CD4-positive, alpha-beta T cell treated with Interleukin-15 for 4 hours (primary cell): Measurements from ENCODE around the gene XKR3.
"Not testable (repeated sequence)": the region's sequence is repeated elsewhere in the genome, so short reads cannot be mapped to it uniquely, and the experiment has no call there.

ENCODE experiments used
- DNase-seq: peaks from one replicate; pipeline ENCODE4 v3.0.0-alpha.2; 2020; ENCODE audit warnings: low spot score

The XKR3 gene

DNA sequence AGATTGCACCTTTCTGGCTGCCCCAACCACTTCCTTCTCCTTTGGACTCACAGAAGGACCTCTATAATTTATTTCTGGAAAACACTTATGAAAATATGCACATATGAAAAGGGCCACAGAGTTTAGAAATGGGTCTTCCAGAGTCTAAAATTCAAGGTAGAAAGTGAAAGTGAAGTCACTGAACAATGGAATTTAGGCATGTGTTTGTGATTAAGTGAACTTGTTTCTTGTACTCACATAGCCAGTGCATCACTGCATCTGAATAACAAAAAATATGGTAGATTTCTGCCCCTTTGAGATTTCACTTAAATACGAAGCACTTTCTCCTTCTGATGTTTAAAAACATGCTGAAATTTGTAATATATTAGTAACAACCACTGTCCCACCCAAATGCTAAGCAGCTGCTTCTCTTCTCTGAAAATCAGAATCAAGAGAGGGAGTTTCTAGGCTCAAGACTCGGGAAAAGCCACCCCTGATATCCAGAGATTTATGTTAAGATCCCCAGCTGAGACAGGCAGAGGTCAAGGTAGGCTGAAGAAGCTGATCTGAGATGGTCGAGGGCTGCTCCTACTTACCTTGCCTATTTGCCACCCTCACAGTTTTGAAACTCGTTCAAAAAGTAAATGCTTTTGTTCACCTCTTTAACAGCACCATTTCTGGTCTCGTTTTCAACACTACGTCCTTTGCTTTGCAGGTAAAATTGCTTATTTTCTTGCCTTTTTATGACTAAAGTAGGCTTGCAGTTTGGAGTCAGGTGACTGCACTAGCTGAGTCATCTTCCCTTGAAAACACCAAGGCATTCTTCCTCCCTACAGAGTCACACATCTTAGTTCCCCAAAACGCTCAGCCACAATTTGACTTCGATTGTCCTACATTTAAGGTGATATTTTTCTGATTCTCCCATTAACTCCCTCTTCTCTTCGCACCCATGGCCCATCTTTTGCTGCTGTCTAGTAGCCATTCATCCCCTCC is at the start of gene XKR3:
Gene XKR3 (minus strand): TSS at position 696 of the 972 bp plus-strand sequence. CDS start 17,338 bp downstream, outside the sequence.
- DNase-seq: peak; percentile 1

DNA sequence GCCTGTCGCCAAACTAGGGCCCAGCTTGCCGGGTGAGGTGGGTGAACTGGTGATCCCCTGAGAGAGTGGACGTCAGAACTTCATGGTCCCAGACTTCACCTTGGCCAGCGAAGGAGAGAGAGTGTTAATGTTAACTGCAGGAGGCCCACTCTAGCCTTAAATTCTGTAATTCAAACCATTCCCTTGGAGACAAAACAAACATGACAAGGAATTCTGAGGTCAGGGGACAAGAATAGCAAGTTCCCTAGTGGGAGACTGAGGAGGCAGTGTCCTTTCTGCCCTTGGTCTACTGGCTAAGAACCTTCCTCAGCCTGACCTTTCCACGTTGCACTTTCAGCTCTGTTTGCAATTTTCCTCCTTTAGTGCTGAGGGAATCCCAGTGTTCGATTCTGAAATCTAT is 44.4 kb upstream of the XKR3 start:
- not testable (repeated sequence) for DNase-seq

DNA sequence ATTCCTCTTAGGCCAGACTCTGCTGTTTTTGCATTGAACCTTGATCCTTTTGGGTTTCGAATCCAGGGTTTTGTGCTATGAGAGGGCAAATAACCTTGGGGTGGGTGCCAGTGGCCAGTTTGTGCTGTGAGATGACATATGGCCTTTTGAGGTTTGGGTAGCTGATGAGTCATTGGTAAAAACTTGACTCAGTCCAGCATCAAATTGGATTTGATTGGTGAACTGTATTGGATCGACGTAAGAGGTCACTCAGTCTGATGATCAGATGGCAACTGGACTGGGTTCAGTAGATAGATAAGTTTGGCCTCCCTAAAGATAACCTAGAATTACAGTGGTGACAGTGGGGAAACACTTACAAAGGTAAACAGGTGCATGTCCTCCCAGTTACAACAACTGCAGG is 41.0 kb upstream of the XKR3 start:
- DNase-seq: no peak

DNA sequence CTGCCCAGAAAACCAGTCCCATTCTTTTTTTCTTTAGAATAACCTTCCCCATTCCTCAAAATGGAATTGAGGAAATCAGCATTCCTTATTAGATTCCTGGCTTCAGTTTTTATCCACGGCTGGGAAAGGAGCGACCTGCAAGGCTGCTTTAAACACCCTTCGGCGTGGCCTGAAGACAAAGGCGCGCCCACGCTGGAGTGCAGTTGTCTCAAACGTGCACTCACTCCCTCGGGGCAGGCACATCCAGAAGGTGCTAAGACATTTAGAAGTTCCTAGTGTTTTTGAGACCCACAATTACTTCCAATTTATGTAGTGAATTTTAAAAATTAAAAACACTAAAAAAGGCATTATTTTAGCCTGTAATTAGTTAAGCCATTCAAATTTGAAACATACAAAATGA is 31.6 kb upstream of the XKR3 start:
- DNase-seq: not testable (repeated sequence)

DNA sequence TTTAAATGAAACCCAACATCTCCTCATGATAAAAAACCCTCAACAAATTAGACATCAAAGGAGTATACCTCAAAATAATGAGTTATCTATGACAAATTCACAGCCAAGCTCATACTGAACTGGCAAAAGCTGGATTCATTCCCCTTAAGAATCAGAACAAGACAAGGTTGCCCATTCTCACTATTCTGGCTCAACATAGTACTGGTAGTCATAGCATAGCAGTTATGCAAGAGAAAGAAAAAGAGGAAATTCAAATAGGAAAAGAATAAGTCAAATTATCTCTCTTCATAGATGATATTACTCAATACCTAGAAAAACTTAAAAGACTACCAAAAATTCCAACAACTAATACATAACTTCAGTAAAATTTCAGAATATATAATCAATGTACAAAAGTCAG is 29.4 kb upstream of the XKR3 start:
- DNase-seq: no peak

DNA sequence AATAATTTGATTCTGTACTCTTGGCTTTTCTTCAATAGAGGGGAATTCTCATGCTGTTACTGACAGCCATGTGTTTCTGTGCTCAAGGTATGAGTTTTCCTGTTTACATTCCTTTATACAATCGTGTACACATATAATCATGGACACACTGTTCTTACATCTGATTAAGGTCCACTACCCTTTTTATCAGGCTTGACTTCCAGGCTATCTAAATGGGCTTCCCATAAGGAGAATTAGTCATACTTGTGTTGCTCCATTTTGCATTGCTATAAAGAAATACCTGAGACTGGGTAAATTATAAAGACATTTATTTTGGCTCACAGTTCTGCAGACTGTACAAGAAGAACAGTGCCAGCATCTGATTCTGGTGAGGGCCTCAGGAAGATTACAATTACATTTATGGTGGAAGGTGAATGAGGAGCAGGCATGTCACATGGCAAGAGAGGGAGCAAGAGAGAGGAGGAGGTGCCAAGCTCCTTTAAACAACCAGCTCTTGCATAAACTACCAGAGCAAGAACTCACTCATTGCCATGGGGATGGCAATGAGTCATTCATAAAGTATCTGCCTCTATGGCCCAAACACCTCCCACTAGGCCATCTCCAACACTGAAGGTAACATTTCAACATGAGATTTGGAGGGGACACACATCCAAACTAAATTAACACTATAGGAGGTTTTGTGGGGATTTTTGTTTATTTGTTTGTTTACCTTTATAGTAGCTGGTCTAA is 26.2 kb upstream of the XKR3 start:
- not testable (repeated sequence) for DNase-seq

DNA sequence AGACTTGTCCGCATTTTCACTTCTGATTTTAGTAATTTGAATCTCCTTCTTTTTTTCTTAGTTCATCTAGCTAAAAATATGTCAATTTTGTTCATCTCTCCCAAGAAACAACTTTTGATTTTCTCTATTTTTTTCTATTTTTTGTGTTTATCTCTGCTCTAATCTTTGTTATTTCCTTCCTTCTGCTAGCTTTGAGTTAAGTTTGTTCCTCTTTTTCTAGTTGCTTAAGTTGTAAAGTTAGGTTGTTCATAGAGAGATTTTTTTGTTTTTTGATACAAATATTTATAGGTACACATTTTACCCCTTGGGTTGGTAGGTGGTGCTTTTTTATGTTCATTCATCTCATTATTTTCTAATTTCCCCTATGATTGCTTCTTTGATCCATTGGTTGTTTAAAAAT is 22.1 kb upstream of the XKR3 start:
- no peak for DNase-seq

DNA sequence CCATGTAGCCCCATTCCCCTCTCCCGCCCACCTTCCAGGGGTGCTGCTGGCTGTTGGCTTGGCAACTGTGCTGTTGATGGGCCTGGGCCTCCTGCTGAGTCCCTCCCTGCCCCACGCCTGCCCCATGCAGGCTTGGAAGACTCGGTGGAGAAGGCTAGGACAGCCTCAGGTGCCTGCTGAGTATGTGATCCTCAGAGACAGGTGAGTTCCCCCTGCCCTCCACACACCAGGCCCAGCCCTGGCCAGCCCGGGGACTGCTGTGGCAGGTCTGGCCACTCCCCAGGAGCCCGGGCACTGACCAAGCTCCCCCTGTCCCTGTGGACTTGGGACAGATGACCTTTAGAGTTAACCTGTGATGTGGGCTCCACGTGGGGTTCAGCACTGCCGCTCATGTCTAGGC is 20.7 kb upstream of the XKR3 start:
- no peak for DNase-seq

DNA sequence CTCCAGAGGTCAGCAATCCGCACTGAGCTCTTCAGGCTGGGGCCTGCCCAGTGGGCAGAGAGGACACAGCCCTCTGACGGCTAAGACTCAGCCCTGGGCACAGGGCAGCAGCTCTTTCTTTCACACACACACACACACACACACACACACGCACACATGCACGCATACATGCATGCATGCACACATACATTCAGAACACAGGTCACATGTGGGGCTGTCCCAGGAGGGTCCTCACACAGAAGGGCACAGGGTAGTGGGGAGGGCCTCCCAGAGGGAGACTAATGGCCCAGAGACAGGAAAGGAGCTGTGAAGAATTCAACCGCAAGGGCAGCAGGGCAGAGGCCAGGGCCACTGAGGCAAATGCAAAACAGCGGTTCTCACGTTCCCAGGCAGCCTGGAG is 20.3 kb upstream of the XKR3 start:
- no peak for DNase-seq

DNA sequence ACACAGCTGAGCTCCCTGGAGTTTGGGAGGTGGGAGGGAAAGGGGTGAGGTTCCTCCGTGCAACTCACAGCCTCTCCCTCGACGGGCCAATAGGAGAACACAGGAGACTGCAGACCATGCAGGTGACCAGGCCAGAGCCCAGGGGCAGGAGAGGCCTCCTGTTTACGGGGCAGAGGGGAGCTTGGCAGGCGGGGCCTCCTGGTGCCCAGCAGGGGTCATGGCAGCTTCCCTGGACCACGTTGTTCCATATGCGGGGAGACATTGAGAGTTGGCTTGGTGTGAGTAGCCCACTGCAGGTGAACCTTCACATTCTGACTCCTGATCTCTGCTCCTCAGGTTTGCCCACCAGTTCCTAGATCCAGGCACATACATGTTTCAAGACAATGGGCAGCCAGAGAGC is 19.3 kb upstream of the XKR3 start:
- no peak for DNase-seq

DNA sequence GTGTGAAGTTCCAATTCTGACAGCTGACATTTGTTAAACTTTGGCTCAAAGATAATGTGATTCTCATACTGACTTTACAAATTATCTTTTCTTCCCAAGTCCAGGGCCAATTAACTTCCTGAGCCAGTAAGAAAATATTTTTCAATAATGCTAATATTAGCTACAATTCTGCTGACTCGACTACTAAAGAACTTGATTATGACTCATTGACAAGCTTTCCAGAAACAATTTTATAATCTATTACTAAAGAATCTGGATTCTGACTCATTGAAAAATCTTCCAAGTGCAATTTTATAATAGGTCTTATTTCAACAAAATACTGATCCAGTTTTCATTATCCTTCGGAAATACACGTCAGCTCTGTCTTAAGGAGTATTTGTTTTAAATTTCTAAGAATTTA is 12.9 kb upstream of the XKR3 start:
- DNase-seq: no peak

DNA sequence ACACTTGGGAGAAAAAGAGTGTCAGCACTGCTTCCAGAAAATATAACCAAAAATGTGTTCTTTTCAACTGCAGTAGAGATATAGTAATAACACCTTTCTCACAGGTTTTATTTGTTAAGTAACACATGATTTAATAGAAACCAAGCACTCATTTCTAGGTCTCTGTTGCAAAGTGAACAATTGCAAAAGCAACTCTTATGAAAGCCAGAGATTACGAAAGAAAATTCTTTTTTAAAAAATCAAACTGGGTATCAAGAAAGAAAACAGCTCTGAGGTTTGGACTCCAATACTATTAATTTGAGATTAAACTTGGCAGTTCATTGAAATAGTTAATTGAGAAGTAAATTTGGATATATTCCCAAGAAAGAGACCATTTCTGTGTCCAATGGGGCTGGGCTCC is 9.8 kb upstream of the XKR3 start:
- DNase-seq: no peak

DNA sequence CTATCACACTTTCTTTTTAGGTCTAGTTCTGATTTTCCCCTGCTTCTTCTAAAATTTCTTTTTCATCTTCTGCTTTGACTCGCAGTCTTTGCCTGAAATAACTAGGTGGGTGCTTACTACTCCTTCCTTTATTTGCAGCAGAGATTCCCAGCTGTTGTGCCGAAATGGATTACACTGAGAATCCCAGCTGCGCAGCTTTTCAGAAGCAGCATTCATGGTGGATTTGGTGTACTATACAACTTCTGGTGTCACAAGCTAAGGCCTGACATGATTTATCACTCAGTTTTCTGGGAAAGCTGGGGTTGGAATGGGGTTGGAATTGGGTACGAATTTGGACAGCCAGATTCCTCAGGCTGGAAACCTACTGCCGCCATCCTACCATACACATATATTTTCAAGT is 6.0 kb upstream of the XKR3 start:
- DNase-seq: no peak

DNA sequence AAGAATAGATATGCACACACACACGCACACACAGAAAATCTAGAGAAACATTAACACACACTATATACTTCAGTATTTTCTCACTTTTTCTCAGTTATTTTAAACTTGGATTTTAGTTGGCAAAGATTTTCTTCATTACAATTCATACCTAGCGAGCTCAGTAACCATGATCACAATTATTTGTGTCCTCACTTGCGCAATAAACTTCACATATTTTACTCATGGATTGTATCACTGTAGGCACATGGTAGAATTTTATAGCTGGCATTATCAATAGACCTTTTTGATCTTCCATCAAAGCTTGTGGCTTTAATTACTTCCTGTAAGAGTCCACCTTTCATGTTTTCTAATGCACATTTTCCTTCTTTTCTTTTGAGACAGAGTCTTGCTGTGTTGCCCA is 4.8 kb upstream of the XKR3 start:
- DNase-seq: no peak

DNA sequence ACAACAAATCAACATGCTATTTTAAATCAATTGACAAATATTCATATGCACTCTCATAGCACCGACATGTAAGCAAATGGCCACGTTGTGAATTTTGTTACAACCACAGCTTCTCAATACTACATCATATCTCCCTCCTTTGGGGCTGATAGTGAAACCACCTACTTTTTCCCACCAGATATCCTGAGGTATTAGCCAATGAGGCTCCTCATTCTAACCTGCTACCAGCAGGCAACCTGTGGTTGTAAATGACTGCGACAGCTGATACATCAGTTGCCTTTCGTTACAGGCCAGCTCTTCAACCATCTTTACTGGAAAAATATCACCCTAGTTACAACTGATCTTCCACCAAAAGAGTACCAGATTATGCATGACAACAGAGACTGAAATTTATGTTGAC is 3.7 kb upstream of the XKR3 start:
- no peak for DNase-seq

DNA sequence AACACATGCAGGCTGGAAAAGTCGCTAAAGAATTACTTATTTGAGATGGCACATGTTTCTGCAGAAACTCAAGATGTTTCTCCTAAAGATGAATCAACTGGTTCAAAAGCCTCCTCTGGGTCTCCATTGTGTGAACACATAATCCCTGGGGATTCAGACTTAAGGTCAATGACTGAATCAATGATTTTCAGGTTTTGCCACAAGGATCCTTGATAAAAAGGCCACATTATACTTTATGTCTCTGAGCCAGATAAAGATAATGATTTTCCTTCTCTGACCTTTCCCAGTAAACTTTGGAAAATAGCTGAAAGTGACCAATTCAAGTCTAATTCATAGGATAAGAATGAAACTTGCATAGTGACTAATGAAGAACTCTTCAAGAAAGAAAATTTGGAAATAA is 2.3 kb upstream of the XKR3 start:
- DNase-seq: no peak

DNA sequence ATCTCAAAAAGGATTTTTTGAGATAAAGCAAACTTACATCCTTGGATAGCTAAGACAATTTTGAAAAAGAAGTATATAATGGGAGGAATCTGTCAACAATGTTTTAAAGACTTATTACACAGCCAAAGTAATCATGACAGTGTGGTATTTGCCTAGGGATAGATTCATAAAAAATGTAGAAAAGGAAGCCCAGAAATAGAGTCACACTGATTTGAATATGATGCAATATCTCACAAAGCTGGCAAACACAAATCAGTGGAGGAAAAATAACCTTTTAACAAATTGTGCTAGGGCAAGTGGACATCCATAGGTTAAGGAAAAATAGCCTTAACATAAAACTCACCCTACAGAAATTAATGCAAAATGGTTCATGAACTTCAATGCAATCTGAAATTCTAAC is 6.0 kb downstream of the XKR3 start:
- DNase-seq: no peak

DNA sequence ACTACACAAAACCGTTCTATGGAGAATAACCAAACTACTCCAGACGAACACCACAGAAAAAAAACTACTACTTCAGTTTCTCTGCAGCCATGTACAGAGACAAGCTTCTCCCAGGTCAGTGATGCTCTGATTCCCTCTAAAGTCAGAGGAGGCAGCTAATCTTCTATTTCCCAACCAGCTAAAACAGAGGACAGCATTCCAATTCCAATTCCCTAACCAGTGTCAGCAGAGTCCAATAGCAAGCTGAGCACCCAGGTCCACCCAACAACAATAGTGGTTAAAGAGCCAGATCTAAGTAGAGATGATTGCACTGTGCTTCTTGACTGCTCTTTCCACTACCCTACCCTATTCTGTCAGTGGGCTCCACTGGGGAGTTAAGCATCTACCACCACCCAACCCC is 6.7 kb downstream of the XKR3 start:
- DNase-seq: no peak

DNA sequence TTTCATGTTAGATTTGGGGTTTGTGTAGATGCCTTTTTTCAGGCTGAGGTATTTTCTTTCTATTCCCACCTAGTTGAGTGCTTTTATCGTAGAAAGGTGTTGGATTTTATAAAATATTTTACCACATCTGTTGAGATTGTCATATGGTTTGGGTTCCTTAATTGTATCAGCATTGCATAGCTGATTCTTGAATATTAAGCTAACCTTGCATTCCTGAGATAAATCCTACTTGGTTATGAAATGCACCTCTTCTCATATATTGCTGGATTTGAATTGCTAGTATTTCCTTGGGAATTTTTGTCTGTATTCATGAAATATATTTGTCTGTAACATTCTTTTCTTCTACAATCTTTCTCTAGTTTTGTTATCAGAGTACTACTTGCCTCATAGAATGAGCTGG is 10.1 kb downstream of the XKR3 start:
- DNase-seq: no peak

DNA sequence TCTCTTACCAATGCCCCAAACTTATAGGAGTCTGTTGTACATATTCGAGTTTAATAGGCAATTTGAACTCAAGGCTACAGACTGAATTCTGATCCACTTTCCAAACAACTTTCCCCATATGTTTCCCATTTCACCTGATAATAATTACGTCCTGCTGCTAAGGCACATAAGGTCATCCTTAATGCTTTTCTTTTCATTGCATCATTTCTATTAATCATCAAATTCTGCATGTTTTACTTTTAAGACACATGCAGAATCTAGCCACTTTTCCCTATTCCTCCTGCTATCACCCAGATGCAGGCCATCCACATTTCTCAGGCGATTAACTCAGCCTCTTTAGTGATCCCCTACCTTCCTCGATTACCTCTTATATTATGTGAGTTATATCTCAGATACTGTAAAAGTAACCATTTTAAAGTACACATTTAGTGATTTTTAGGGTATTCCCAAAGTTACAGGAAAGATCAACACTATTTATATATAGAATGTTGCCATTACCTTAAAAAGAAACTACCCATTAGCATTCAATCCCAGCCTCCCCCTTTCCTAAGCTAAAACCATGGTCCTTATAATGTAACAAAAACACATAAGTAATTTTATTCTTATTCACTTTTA is 14.9 kb downstream of the XKR3 start:
- no peak for DNase-seq

DNA sequence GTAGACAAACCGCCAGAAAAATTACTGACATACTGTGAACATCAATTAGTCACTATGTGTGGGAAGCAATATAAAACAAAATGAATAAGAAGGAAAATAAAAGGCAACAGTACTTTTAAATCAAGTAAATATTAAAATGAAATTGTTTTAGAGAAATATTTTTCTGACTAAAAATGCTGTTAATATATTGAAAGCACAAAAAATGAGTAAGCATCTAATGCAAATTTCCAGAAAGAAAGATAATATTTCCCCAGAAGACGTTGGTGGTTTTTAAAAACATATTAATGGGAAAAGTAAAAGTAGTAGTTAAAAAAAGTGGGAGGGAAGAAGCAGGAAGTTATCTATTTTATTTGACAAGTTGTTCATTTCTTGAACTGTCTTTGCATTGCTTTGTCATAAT is 16.5 kb downstream of the XKR3 start:
- DNase-seq: no peak

DNA sequence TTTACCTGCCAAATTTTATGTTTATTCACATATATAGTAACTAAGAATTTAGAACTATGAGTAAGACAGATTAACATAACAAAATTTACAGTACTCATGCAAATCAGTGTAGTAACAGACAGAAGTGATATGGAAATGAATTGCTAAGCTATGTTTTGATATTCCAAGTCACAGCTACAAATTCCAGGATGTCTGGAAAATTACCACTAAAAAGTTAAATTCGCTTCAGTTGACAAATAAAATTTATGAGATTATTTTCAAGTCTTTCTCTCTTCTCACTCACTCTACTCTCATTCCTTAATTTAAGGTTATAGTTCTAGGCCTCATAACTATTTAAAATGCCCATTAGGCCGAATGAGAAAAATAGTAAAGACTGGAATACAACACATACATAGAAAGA is 18.1 kb downstream of the XKR3 start:
- DNase-seq: no peak

DNA sequence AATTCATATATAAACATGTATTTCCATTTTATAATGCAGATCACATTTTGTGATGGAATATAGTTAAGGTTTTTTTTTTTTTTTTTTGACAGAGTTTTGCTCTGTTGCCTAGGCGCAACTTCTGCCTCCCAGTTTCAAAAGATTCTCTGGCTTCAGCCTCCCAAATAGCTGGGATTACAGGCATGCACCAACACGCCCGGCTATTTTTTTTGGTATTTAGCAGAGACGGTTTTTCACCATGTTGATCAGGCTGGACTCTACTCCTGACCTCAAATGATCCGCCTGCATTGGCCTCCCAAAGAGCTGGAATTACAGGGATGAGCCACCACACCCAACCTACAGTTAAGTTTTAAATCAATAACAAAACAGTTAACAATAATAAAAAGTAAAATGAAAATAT is 18.8 kb downstream of the XKR3 start:
- DNase-seq: no peak
